GM23338 (cell line): ENCODE results near the gene KRTAP5-6. TPM values are rescaled to one million over a fixed set of nuclear protein-coding genes. Genes with fewer than 3 reads are reported as not detected.

Source experiments
- ATAC-seq: fragments of 200-7000 bp; cut with Tn5 transposase; 3 replicates; pipeline ENCODE4 v1.9.1; 2020
- DNase-seq: peaks from one replicate; pipeline ENCODE4 v3.0.0-alpha.2; 2015; ENCODE audit warnings: low spot score
- H2AFZ ChIP-seq: fragments of 200-600 bp; sonication (generic); 2 replicates; pipeline ENCODE4 v1.8.0; 2016; ENCODE audit warnings: antibody characterized with exemption, mild to moderate bottlenecking, moderate library complexity
- H3F3A ChIP-seq: fragments of 200-600 bp; sonication (generic); replicated peaks from 2 replicates; pipeline ENCODE4 v1.8.0; 2017; ENCODE audit warnings: antibody characterized with exemption, mixed run types, low read depth
- H3K27ac ChIP-seq: fragments of 200-600 bp; sonication (generic); 2 replicates; pipeline ENCODE4 v1.6.1; 2016; ENCODE audit warnings: low read depth
- H3K27me3 ChIP-seq: fragments of 200-600 bp; sonication (generic); 2 replicates; pipeline ENCODE4 v1.8.0; 2016; ENCODE audit warnings: mild to moderate bottlenecking, mixed run types, moderate library complexity; ENCODE audit not compliant: insufficient read depth
- H3K36me3 ChIP-seq: fragments of 200-600 bp; sonication (generic); 2 replicates; pipeline ENCODE4 v1.8.0; 2016; ENCODE audit warnings: mild to moderate bottlenecking; ENCODE audit not compliant: insufficient read depth
- H3K4me1 ChIP-seq: fragments of 200-600 bp; sonication (generic); 2 replicates; pipeline ENCODE4 v1.8.0; 2016; ENCODE audit warnings: mild to moderate bottlenecking, moderate library complexity; ENCODE audit not compliant: insufficient read depth
- H3K4me2 ChIP-seq: fragments of 200-600 bp; sonication (generic); 2 replicates; pipeline ENCODE4 v1.7.1; 2017; ENCODE audit warnings: mixed run types
- H3K4me3 ChIP-seq: fragments of 200-600 bp; sonication (generic); 2 replicates; pipeline ENCODE4 v1.6.1; 2016; ENCODE audit warnings: mixed run types
- H3K79me2 ChIP-seq: fragments of 200-600 bp; sonication (generic); replicated peaks from 2 replicates; pipeline ENCODE4 v1.8.0; 2017; ENCODE audit warnings: mild to moderate bottlenecking; ENCODE audit not compliant: insufficient read depth
- H3K9me2 ChIP-seq: fragments of 200-600 bp; sonication (generic); 2 replicates; pipeline ENCODE4 v1.8.0; 2017; ENCODE audit not compliant: insufficient read depth
- H4K20me1 ChIP-seq: fragments of 200-600 bp; sonication (generic); replicated peaks from 2 replicates; pipeline ENCODE4 v1.8.0; 2017; ENCODE audit warnings: mild to moderate bottlenecking; ENCODE audit not compliant: insufficient read depth
- H3K27ac Mint-ChIP-seq: 2 replicates; pipeline ENCODE4 v1.8.0; 2020; ENCODE audit warnings: inconsistent platforms, mild to moderate bottlenecking, moderate library complexity, mixed read lengths
- H3K27me3 Mint-ChIP-seq: 3 replicates; pipeline ENCODE4 v1.8.0; 2022; ENCODE audit warnings: low read depth, mild to moderate bottlenecking, moderate library complexity, mixed read lengths, inconsistent platforms; ENCODE audit not compliant: insufficient read depth, poor library complexity
- H3K36me3 Mint-ChIP-seq: 3 replicates; pipeline ENCODE4 v1.8.0; 2021; ENCODE audit warnings: low read depth, mild to moderate bottlenecking, inconsistent platforms, moderate library complexity, mixed read lengths
- H3K4me1 Mint-ChIP-seq: 3 replicates; pipeline ENCODE4 v1.8.0; 2020; ENCODE audit warnings: mild to moderate bottlenecking, inconsistent platforms, mixed read lengths
- H3K4me3 Mint-ChIP-seq: 3 replicates; pipeline ENCODE4 v1.8.0; 2021; ENCODE audit warnings: moderate library complexity, mild to moderate bottlenecking, inconsistent platforms, mixed read lengths
- H3K9me3 Mint-ChIP-seq: 3 replicates; pipeline ENCODE4 v1.8.0; 2020; ENCODE audit warnings: moderate library complexity, mild to moderate bottlenecking, inconsistent platforms, mixed read lengths
- CREB1 ChIP-seq: fragments of 250-450 bp; sonication (Bioruptor Pico); IDR thresholded peaks from 2 replicates; pipeline ENCODE4 v1.5.0; 2020; ENCODE audit warnings: low read depth, mild to moderate bottlenecking, moderate library complexity
- EZH2 ChIP-seq: fragments of 200-600 bp; sonication (generic); IDR thresholded peaks from one replicate; pipeline ENCODE4 v1.8.0; 2017; ENCODE audit warnings: antibody characterized with exemption, mild to moderate bottlenecking, low read depth; ENCODE audit not compliant: unreplicated experiment
- EZH2phosphoT487 ChIP-seq: fragments of 200-600 bp; sonication (generic); IDR thresholded peaks from one replicate; pipeline ENCODE4 v1.8.1; 2018; ENCODE audit warnings: antibody characterized with exemption; ENCODE audit not compliant: unreplicated experiment
- JUNB ChIP-seq: IDR thresholded peaks from one replicate; pipeline ENCODE4 v1.6.1; 2016; ENCODE audit warnings: antibody characterized with exemption; ENCODE audit not compliant: unreplicated experiment
- NANOG ChIP-seq: IDR thresholded peaks from 2 replicates; pipeline ENCODE4 v1.6.1; 2016; ENCODE audit warnings: antibody characterized with exemption, borderline replicate concordance
- POLR2AphosphoS5 ChIP-seq: IDR thresholded peaks from 2 replicates; pipeline ENCODE4 v1.6.1; 2016; ENCODE audit warnings: antibody characterized with exemption, low read depth
- STAT1 ChIP-seq: IDR thresholded peaks from one replicate; pipeline ENCODE4 v1.6.1; 2016; ENCODE audit warnings: antibody characterized with exemption; ENCODE audit not compliant: unreplicated experiment
- ZNF114 ChIP-seq: fragments of 250-450 bp; sonication (Bioruptor Pico); IDR thresholded peaks from 2 replicates; pipeline ENCODE4 v1.5.0; 2020; ENCODE audit warnings: mild to moderate bottlenecking, moderate library complexity
- ZNF331 ChIP-seq: fragments of 250-450 bp; sonication (Bioruptor Pico); IDR thresholded peaks from 2 replicates; pipeline ENCODE4 v1.5.0; 2020; ENCODE audit warnings: low read depth, mild to moderate bottlenecking, moderate library complexity
- polyA plus RNA-seq: library from polyadenylated mRNA; unstranded; fragments of >200 nt; fragmentation: Nextera tagmentation; extraction: Ambion mirVana; gene quantifications from 2 replicates; pipeline ENCODE4 v1.2.1, GENCODE V29; 2016
- total RNA-seq: library from RNA; depleted of rRNA; stranded (reverse); fragments of >200 nt; shearing (Covaris generic); gene quantifications from 2 replicates; pipeline ENCODE4 v1.2.3, GENCODE V29; 2014
- TF ChIP-seq, protein P1 (sequence below): IDR thresholded peaks from 2 replicates; pipeline ENCODE4 v1.6.1; 2016; ENCODE audit warnings: antibody characterized with exemption
- TF ChIP-seq, protein P2 (sequence below): fragments of 250-450 bp; sonication (Bioruptor Pico); IDR thresholded peaks from 2 replicates; pipeline ENCODE4 v1.5.0; 2020; ENCODE audit warnings: mild to moderate bottlenecking, moderate library complexity
- TF ChIP-seq, protein P3 (sequence below): IDR thresholded peaks from one replicate; pipeline ENCODE4 v1.6.1; 2018; ENCODE audit warnings: antibody characterized with exemption; ENCODE audit not compliant: unreplicated experiment
- TF ChIP-seq, protein P4 (sequence below), 2 experiments: fragments of 200-600 bp in 1 of 2; sonication (generic) in 1 of 2; conservative IDR thresholded peaks; 2 replicates each; pipeline versions ENCODE4 v1.5.1 to v1.6.1; 2016 to 2017; ENCODE audit warnings: antibody characterized with exemption in 2 of 2, low read depth in 2 of 2, mild to moderate bottlenecking in 2 of 2, moderate library complexity in 1 of 2

The KRTAP5-6 gene
- total and polyA plus RNA-seq, 2 experiments from 2014 or later, result not detected

DNA sequence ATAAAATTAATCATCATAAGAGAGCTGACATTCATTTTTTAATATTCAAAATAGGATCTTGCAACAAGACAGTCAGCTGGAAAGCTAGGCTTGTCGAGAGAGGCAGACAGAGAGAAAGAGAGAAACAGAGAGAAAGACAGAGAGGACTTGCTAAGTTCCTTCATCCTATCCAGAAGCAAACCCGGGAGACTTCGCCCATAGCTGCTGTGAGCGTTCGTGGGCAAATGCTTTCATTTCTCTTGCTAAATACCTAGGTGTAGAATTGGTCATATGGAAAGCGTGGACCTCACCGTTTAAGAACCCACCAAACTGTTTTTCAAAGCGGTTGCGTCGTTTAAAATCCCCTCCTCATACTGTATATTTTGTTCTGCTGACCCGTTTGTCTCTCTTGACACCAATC, 25.3 kb upstream of the KRTAP5-6 start:
- Histone ChIP-seq H3K4me1 (no peaks in the 10 kb centered on the region), H3K27ac (no peak overlapping the region), H3K9me2 (no peaks in the 10 kb centered on the region), H3K79me2 (no peaks in the 10 kb centered on the region), H2AFZ (no peak overlapping the region), H3K4me2 (no peak overlapping the region), H4K20me1 (no peaks in the 10 kb centered on the region), H3K4me3 (no peak overlapping the region), H3K27me3 (no peaks in the 10 kb centered on the region), H3F3A (no peaks in the 10 kb centered on the region), H3K36me3 (no peaks in the 10 kb centered on the region)
- no peak for DNase-seq
- H3K4me3 Mint-ChIP-seq, result no peak overlapping the region
- no peak for ATAC-seq
- H3K27me3 Mint-ChIP-seq, result peaks cover 14% of the 10 kb centered on the region
- no peaks in the 10 kb centered on the region for H3K36me3 Mint-ChIP-seq
- H3K9me3 Mint-ChIP-seq, result no peaks in the 10 kb centered on the region
- H3K27ac Mint-ChIP-seq, result no peak overlapping the region
- H3K4me1 Mint-ChIP-seq, result no peaks in the 10 kb centered on the region
- no peak for TF ChIP-seq STAT1
- TF ChIP-seq, protein P1, sequence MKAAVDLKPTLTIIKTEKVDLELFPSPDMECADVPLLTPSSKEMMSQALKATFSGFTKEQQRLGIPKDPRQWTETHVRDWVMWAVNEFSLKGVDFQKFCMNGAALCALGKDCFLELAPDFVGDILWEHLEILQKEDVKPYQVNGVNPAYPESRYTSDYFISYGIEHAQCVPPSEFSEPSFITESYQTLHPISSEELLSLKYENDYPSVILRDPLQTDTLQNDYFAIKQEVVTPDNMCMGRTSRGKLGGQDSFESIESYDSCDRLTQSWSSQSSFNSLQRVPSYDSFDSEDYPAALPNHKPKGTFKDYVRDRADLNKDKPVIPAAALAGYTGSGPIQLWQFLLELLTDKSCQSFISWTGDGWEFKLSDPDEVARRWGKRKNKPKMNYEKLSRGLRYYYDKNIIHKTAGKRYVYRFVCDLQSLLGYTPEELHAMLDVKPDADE, result no peak
- no peak for TF ChIP-seq NANOG
- no peak for TF ChIP-seq POLR2AphosphoS5
- no peak for TF ChIP-seq EZH2
- TF ChIP-seq, protein P2, sequence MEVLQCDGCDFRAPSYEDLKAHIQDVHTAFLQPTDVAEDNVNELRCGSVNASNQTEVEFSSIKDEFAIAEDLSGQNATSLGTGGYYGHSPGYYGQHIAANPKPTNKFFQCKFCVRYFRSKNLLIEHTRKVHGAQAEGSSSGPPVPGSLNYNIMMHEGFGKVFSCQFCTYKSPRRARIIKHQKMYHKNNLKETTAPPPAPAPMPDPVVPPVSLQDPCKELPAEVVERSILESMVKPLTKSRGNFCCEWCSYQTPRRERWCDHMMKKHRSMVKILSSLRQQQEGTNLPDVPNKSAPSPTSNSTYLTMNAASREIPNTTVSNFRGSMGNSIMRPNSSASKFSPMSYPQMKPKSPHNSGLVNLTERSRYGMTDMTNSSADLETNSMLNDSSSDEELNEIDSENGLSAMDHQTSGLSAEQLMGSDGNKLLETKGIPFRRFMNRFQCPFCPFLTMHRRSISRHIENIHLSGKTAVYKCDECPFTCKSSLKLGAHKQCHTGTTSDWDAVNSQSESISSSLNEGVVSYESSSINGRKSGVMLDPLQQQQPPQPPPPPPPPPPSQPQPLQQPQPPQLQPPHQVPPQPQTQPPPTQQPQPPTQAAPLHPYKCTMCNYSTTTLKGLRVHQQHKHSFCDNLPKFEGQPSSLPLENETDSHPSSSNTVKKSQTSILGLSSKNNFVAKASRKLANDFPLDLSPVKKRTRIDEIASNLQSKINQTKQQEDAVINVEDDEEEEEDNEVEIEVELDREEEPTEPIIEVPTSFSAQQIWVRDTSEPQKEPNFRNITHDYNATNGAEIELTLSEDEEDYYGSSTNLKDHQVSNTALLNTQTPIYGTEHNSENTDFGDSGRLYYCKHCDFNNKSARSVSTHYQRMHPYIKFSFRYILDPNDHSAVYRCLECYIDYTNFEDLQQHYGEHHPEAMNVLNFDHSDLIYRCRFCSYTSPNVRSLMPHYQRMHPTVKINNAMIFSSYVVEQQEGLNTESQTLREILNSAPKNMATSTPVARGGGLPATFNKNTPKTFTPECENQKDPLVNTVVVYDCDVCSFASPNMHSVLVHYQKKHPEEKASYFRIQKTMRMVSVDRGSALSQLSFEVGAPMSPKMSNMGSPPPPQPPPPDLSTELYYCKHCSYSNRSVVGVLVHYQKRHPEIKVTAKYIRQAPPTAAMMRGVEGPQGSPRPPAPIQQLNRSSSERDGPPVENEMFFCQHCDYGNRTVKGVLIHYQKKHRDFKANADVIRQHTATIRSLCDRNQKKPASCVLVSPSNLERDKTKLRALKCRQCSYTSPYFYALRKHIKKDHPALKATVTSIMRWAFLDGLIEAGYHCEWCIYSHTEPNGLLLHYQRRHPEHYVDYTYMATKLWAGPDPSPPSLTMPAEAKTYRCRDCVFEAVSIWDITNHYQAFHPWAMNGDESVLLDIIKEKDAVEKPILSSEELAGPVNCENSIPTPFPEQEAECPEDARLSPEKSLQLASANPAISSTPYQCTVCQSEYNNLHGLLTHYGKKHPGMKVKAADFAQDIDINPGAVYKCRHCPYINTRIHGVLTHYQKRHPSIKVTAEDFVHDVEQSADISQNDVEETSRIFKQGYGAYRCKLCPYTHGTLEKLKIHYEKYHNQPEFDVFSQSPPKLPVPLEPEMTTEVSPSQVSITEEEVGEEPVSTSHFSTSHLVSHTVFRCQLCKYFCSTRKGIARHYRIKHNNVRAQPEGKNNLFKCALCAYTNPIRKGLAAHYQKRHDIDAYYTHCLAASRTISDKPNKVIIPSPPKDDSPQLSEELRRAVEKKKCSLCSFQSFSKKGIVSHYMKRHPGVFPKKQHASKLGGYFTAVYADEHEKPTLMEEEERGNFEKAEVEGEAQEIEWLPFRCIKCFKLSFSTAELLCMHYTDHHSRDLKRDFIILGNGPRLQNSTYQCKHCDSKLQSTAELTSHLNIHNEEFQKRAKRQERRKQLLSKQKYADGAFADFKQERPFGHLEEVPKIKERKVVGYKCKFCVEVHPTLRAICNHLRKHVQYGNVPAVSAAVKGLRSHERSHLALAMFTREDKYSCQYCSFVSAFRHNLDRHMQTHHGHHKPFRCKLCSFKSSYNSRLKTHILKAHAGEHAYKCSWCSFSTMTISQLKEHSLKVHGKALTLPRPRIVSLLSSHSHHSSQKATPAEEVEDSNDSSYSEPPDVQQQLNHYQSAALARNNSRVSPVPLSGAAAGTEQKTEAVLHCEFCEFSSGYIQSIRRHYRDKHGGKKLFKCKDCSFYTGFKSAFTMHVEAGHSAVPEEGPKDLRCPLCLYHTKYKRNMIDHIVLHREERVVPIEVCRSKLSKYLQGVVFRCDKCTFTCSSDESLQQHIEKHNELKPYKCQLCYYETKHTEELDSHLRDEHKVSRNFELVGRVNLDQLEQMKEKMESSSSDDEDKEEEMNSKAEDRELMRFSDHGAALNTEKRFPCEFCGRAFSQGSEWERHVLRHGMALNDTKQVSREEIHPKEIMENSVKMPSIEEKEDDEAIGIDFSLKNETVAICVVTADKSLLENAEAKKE, result no peak
- TF ChIP-seq, protein P3, sequence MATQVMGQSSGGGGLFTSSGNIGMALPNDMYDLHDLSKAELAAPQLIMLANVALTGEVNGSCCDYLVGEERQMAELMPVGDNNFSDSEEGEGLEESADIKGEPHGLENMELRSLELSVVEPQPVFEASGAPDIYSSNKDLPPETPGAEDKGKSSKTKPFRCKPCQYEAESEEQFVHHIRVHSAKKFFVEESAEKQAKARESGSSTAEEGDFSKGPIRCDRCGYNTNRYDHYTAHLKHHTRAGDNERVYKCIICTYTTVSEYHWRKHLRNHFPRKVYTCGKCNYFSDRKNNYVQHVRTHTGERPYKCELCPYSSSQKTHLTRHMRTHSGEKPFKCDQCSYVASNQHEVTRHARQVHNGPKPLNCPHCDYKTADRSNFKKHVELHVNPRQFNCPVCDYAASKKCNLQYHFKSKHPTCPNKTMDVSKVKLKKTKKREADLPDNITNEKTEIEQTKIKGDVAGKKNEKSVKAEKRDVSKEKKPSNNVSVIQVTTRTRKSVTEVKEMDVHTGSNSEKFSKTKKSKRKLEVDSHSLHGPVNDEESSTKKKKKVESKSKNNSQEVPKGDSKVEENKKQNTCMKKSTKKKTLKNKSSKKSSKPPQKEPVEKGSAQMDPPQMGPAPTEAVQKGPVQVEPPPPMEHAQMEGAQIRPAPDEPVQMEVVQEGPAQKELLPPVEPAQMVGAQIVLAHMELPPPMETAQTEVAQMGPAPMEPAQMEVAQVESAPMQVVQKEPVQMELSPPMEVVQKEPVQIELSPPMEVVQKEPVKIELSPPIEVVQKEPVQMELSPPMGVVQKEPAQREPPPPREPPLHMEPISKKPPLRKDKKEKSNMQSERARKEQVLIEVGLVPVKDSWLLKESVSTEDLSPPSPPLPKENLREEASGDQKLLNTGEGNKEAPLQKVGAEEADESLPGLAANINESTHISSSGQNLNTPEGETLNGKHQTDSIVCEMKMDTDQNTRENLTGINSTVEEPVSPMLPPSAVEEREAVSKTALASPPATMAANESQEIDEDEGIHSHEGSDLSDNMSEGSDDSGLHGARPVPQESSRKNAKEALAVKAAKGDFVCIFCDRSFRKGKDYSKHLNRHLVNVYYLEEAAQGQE, result no peak
- no peak for TF ChIP-seq ZNF331 (CRISPR knock-in tag)
- TF ChIP-seq EZH2phosphoT487, result no peak
- TF ChIP-seq JUNB, result no peak
- TF ChIP-seq, protein P4, sequence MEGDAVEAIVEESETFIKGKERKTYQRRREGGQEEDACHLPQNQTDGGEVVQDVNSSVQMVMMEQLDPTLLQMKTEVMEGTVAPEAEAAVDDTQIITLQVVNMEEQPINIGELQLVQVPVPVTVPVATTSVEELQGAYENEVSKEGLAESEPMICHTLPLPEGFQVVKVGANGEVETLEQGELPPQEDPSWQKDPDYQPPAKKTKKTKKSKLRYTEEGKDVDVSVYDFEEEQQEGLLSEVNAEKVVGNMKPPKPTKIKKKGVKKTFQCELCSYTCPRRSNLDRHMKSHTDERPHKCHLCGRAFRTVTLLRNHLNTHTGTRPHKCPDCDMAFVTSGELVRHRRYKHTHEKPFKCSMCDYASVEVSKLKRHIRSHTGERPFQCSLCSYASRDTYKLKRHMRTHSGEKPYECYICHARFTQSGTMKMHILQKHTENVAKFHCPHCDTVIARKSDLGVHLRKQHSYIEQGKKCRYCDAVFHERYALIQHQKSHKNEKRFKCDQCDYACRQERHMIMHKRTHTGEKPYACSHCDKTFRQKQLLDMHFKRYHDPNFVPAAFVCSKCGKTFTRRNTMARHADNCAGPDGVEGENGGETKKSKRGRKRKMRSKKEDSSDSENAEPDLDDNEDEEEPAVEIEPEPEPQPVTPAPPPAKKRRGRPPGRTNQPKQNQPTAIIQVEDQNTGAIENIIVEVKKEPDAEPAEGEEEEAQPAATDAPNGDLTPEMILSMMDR (conservative IDR thresholded peaks at IDR 0.05; ENCODE audit: low read depth in 2 of 2), result no peak
- TF ChIP-seq CREB1, result no peak
- no peak for TF ChIP-seq ZNF114
